G401.6 (cell line): Measurements from ENCODE around the gene LILRA1.
"Not testable (repeated sequence)": the region's sequence is repeated elsewhere in the genome, so short reads cannot be mapped to it uniquely, and the experiment has no call there.

ENCODE experiments used
- FAIRE-seq: peaks from 2 replicates; lab custom pipeline; 2012; peaks lifted over from hg19 to GRCh38; lab: Jason Lieb, UNC

LILRA1 gene

GRCh38 chr19:54593445-54593844 is at the start of gene LILRA1:
LILRA1 (plus strand) TSS chr19:54593632; CDS start chr19:54594245, 613 bp downstream.
- FAIRE-seq: not testable (repeated sequence)

- FAIRE-seq: no peak
These were observed 44.6 kb upstream of the LILRA1 start for GRCh38 chr19:54548806-54549205.

- FAIRE-seq: no peak
These were observed 44.2 kb upstream of the LILRA1 start for GRCh38 chr19:54549224-54549623.

- FAIRE-seq: no peak
These were observed 42.1 kb upstream of the LILRA1 start for GRCh38 chr19:54551293-54551692.

GRCh38 chr19:54551950-54552912 is 41.2 kb upstream of the LILRA1 start:
- FAIRE-seq: no peak

GRCh38 chr19:54552913-54553310 is 40.5 kb upstream of the LILRA1 start:
- no peak for FAIRE-seq

GRCh38 chr19:54554006-54554405 is 39.4 kb upstream of the LILRA1 start:
- FAIRE-seq: no peak

- FAIRE-seq: no peak
These were observed 38.5 kb upstream of the LILRA1 start for GRCh38 chr19:54554896-54555295.

GRCh38 chr19:54556194-54556593 is 37.2 kb upstream of the LILRA1 start:
- no peak for FAIRE-seq

GRCh38 chr19:54558339-54558738 is 35.1 kb upstream of the LILRA1 start:
- FAIRE-seq: no peak

GRCh38 chr19:54560881-54561385 is 32.5 kb upstream of the LILRA1 start:
- FAIRE-seq: no peak

- no peak for FAIRE-seq
These were observed 31.6 kb upstream of the LILRA1 start for GRCh38 chr19:54561840-54562239.

GRCh38 chr19:54563206-54563605 is 30.2 kb upstream of the LILRA1 start:
- not testable (repeated sequence) for FAIRE-seq

GRCh38 chr19:54570316-54570715 is 23.1 kb upstream of the LILRA1 start:
- no peak for FAIRE-seq

GRCh38 chr19:54571715-54572615 is 21.5 kb upstream of the LILRA1 start:
- FAIRE-seq: not testable (repeated sequence)

- FAIRE-seq: no peak
These were observed 20.6 kb upstream of the LILRA1 start for GRCh38 chr19:54572696-54573311.

- FAIRE-seq: no peak
These were observed 20.0 kb upstream of the LILRA1 start, which contains the start of gene LILRA2 for GRCh38 chr19:54573330-54573872. LILRA2 (plus strand) TSS chr19:54573790; CDS start chr19:54573879, 89 bp downstream.

- no peak for FAIRE-seq
These were observed 19.4 kb upstream of the LILRA1 start for GRCh38 chr19:54574051-54574450.

- FAIRE-seq: no peak
These were observed 18.8 kb upstream of the LILRA1 start for GRCh38 chr19:54574527-54575056.

GRCh38 chr19:54575205-54575604 is 18.2 kb upstream of the LILRA1 start:
- FAIRE-seq: not testable (repeated sequence)

GRCh38 chr19:54576411-54576976 is 16.9 kb upstream of the LILRA1 start:
- no peak for FAIRE-seq
